K562 (cell line): ENCODE results near the gene NIPSNAP2. TPM values are rescaled to one million over a fixed set of nuclear protein-coding genes. Genes with fewer than 3 reads are reported as not detected.
A peak's percentile ranks its signal among the peaks of the same experiment; 100 is the strongest.

Experiments
- CCNT2 ChIP-seq: IDR thresholded peaks from 2 replicates; pipeline ENCODE4 v1.6.1; 2011; ENCODE audit warnings: borderline replicate concordance, low read depth, mild to moderate bottlenecking, moderate library complexity, mixed read lengths, low read length; ENCODE audit not compliant: insufficient read length; ENCODE audit errors: extremely low read depth
- CTCF ChIP-seq, 3 experiments: IDR thresholded peaks in 2 of 3; conservative IDR thresholded peaks in 1 of 3; 2 replicates each; pipeline ENCODE4 v1.5.1; 2011 to 2012; ENCODE audit warnings: low read length in 3 of 3, mild to moderate bottlenecking in 3 of 3, control low read depth in 2 of 3, improper control_type of control experiment in 1 of 3, inconsistent platforms in 1 of 3, low read depth in 1 of 3, mixed read lengths in 1 of 3, moderate library complexity in 1 of 3; ENCODE audit not compliant: insufficient read depth in 2 of 3
- FOXK2 ChIP-seq, 2 experiments: fragments of 450-650 bp; IDR thresholded peaks in 1 of 2; conservative IDR thresholded peaks in 1 of 2; 2 replicates each; pipeline ENCODE4 v1.6.1; 2016; ENCODE audit warnings: low read depth in 2 of 2, mild to moderate bottlenecking in 1 of 2
- IRF9 ChIP-seq: fragments of 450-650 bp; IDR thresholded peaks from 2 replicates; pipeline ENCODE4 v1.6.1; 2016; ENCODE audit warnings: missing biosample characterization, missing genetic modification characterization
- MLLT1 ChIP-seq, 2 experiments: fragments of 450-650 bp; IDR thresholded peaks; 2 replicates each; pipeline ENCODE4 v1.6.1; 2016
- MYC ChIP-seq, 2 experiments: fragments of 250-450 bp in 1 of 2; sonication (Bioruptor Pico) in 1 of 2; IDR thresholded peaks; 2 replicates each; pipeline versions ENCODE4 v1.5.1 to v1.6.1; 2012 to 2021; ENCODE audit warnings: low read depth in 2 of 2, borderline replicate concordance in 1 of 2, improper control_type of control experiment in 1 of 2, low read length in 1 of 2, mild to moderate bottlenecking in 1 of 2, moderate library complexity in 1 of 2
- NFXL1 ChIP-seq: fragments of 450-650 bp; formaldehyde crosslinking; IDR thresholded peaks from 2 replicates; pipeline ENCODE4 v1.4.0; 2021; ENCODE audit warnings: mild to moderate bottlenecking
- NR2C1 ChIP-seq, 2 experiments: fragments of 450-650 bp; IDR thresholded peaks; 2 replicates each; pipeline ENCODE4 v1.6.1; 2017; ENCODE audit warnings: mild to moderate bottlenecking in 2 of 2, antibody characterized with exemption in 1 of 2, inconsistent platforms in 1 of 2, missing compliant biosample characterization in 1 of 2, missing genetic modification characterization in 1 of 2
- REST ChIP-seq, 2 experiments: fragments of 450-650 bp; formaldehyde crosslinking in 1 of 2; IDR thresholded peaks; 2 replicates each; pipeline versions ENCODE4 v1.4.0 to v1.6.1; 2014 to 2020; ENCODE audit warnings: mild to moderate bottlenecking in 2 of 2, borderline replicate concordance in 1 of 2, low read depth in 1 of 2
- SOX6 ChIP-seq: fragments of 450-650 bp; IDR thresholded peaks from 2 replicates; pipeline ENCODE4 v1.6.1; 2014; ENCODE audit warnings: mild to moderate bottlenecking
- ZNF3 ChIP-seq: fragments of 250-450 bp; sonication (Bioruptor Pico); IDR thresholded peaks from 2 replicates; pipeline ENCODE4 v1.5.0; 2021; ENCODE audit warnings: mild to moderate bottlenecking, moderate library complexity
- ZSCAN32 ChIP-seq: fragments of 450-650 bp; formaldehyde crosslinking; IDR thresholded peaks from 2 replicates; pipeline ENCODE4 v1.4.0; 2020; ENCODE audit warnings: mild to moderate bottlenecking, moderate library complexity
- polyA plus RNA-seq, 8 experiments: library from polyadenylated mRNA; depleted of rRNA in 4 of 8; stranded (reverse) in 5 of 8; unstranded in 3 of 8; fragments of >200 nt; fragmentation: Nextera tagmentation in 2 of 8; fragmentation: Illumina TruSeq in 1 of 8; extraction: Ambion mirVana in 2 of 8; extraction: Trizol in 1 of 8; gene quantifications; 2 replicates each; pipeline versions ENCODE4 v1.2.1 to v1.2.3, GENCODE V29; 2011 to 2014; ENCODE audit warnings: inconsistent platforms in 1 of 8, missing spikeins in 1 of 8
- total RNA-seq, 7 experiments: library from RNA; depleted of rRNA in 6 of 7; stranded (reverse); fragments of >200 nt in 6 of 7; fragmentation: Illumina TruSeq in 2 of 7; extraction: Trizol in 2 of 7; gene quantifications; 2 replicates each; pipeline versions ENCODE4 v1.2.1 to v1.2.3, GENCODE V29; 2011 to 2021; ENCODE audit warnings: low replicate concordance in 1 of 7

NIPSNAP2 gene
- total and polyA plus RNA-seq, 9 of the 15 experiments (the other 6 are each of a cell fraction or from before 2014, with no cell fraction given), result 24.9 to 107 (median 53.0) TPM

GRCh38 chr7:56033671-56034432, 69.5 kb downstream of the NIPSNAP2 start (continued):
- TF ChIP-seq CTCF (IDR thresholded peaks at IDR 0.05 in 2 of 3, conservative IDR thresholded peaks at IDR 0.05 in 1 of 3; ENCODE audit: insufficient read depth in 2 of 3, low read depth in 1 of 3, low read length in 3 of 3) (peak; percentile 37 to 59 (median 46); a peak in 5 of 6 replicates), ZSCAN32 (CRISPR knock-in tag) (peak; percentile 91), SOX6 (peak; percentile 60; the same call in 1 of the 2 replicates), MLLT1 (IDR thresholded peaks at IDR 0.05) (peak; percentile 16 to 49; a peak in 1 of 4 replicates), REST (IDR thresholded peaks at IDR 0.05; ENCODE audit: borderline replicate concordance) (peak; percentile 57; the same call in 1 of the 2 replicates), REST (CRISPR knock-in tag; IDR thresholded peaks at IDR 0.05; ENCODE audit: low read depth) (no peak), CCNT2 (peak; percentile 54), ZNF3 (CRISPR knock-in tag) (no peak), FOXK2 (conservative IDR thresholded peaks at IDR 0.05 in 1 of 2, IDR thresholded peaks at IDR 0.05 in 1 of 2; ENCODE audit: low read depth in 2 of 2) (0 out of 4 replicates have a peak, but pooled peaks of 1 of the 2 experiments have one; percentile 61), IRF9 (tag) (peak; percentile 96), NFXL1 (CRISPR knock-in tag) (no peak), NR2C1 (IDR thresholded peaks at IDR 0.05) (no peak), NR2C1 (tag; IDR thresholded peaks at IDR 0.05) (no peak), MYC (IDR thresholded peaks at IDR 0.05; ENCODE audit: low read depth, low read length) (peak; percentile 79; the same call in 1 of the 2 replicates), MYC (CRISPR knock-in tag; IDR thresholded peaks at IDR 0.05; ENCODE audit: borderline replicate concordance, low read depth) (no peak)
